Measurements from ENCODE around the gene FOXA3.

Gene FOXA3

DNA sequence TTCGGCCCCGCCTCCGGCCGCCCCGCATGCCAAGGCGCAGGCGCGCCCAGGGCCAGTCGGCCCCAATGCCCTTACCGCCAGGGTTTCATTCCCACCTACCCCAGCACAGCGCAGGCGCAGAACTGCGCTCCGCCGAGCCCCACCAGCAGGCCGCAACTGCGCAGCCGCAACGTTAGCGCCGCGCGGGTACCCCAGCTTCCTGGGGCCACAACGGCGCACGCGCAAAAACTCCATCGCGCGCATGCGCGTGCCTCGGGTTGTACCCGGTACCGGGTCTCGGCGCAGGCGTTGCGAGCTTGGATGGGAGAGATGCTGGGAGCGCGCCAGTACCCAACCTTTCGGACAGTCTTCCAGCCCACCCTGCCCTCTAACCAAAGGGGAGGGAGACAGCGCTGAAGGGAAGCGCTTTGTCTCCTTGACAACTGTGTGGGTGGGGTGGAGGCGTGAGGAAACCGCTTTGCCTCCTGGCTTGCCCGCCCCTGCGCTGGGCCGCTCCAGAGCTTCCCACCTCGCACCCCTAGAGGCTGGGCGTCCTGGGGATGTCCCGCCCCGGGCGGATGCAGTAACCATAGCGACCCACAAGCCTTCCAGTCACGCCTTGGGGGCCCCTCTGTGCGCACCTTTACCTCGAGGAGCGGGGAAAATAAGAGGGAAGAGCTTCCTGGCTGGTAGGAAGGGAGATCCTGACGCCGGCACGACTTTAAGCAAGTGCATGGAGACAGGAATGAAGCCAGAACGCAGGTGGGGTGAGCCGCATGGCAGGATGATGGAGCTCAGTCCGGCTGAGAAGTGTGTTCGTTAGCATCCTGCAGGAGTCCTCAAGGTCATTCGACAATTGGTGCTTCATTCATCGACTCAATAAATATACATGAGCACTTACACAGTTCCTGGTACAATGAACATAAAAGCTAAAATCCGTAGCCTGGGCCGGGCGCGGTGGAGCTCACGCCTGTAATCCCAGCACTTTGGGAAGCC, 38.8 kb downstream of the FOXA3 start:
- peak overlapping the region; percentile 75 for H3K4me3 ChIP-seq (ENCODE audit: low read depth, low read length)
- no peaks in the 10 kb centered on the region for H3K9me3 ChIP-seq (ENCODE audit: control insufficient read depth, insufficient read depth, low read depth, low read length)
- ChIA-PET CTCF (interaction anchor here (0.6 to 3.4 kb wide), 17 partner anchors 9 to 714 kb away, joined by 3 to 25 read pairs (median 4); partner anchors contain the start of genes FOXA3, IRF2BP1 and SIX5), POLR2A (interaction anchor here (0.5 to 3.4 kb wide), 24 partner anchors 8 to 811 kb away, joined by 3 to 46 read pairs (median 4); partner anchors contain the start of genes CCDC61, FBXO46, FOXA3 and IRF2BP1)
- H3K4me1 ChIP-seq (ENCODE audit: control insufficient read depth, insufficient read depth, low read length), result peaks cover 9% of the 10 kb centered on the region; the same call in 1 of the 2 replicates
- H3K36me3 ChIP-seq (ENCODE audit: control insufficient read depth in 2 of 2, insufficient read depth in 1 of 2, low read length in 2 of 2), result peaks cover 20 to 29% of the 10 kb centered on the region in 2 experiments; a peak in 2 of 3 replicates
- peak overlapping the region; percentile 63 for H3K27ac ChIP-seq (ENCODE audit: extremely low read depth, low read depth, low read length)
- TF ChIP-seq ZNF404 (tag by site-specific recombination; IDR thresholded peaks at IDR 0.05) (no peak), TRIM28 (IDR thresholded peaks at IDR 0.05; ENCODE audit: borderline replicate concordance, low read length) (no peak), MEIS1 (CRISPR knock-in tag; IDR thresholded peaks at IDR 0.05; ENCODE audit: borderline replicate concordance) (no peak), ZEB2 (tag by site-specific recombination; IDR thresholded peaks at IDR 0.05) (peak; percentile 76), ZNF558 (tag by site-specific recombination; IDR thresholded peaks at IDR 0.05) (no peak), HOXA7 (CRISPR knock-in tag; IDR thresholded peaks at IDR 0.05; ENCODE audit: borderline replicate concordance) (no peak), ZNF521 (tag by site-specific recombination; IDR thresholded peaks at IDR 0.05) (no peak), SETDB1 (IDR thresholded peaks at IDR 0.05; ENCODE audit: insufficient read length, low read length) (no peak), BCL11B (tag by site-specific recombination; IDR thresholded peaks at IDR 0.05; ENCODE audit: low read depth) (no peak), ZNF791 (tag by site-specific recombination; IDR thresholded peaks at IDR 0.05) (no peak), MYNN (tag by site-specific recombination; IDR thresholded peaks at IDR 0.05; ENCODE audit: borderline replicate concordance) (no peak), ZBTB17 (tag by site-specific recombination; IDR thresholded peaks at IDR 0.05) (0 out of 2 replicates have a peak, but pooled peaks have one; percentile 12), SP3 (tag by site-specific recombination; IDR thresholded peaks at IDR 0.05) (peak; percentile 77), ZNF530 (tag by site-specific recombination; IDR thresholded peaks at IDR 0.05; ENCODE audit: low read depth) (no peak), ZNF549 (tag by site-specific recombination; IDR thresholded peaks at IDR 0.05) (no peak), ZNF10 (tag by site-specific recombination; IDR thresholded peaks at IDR 0.05) (no peak), FEZF1 (tag by site-specific recombination; IDR thresholded peaks at IDR 0.05) (no peak), ZNF626 (tag by site-specific recombination; IDR thresholded peaks at IDR 0.05) (no peak), ZFP3 (tag by site-specific recombination; IDR thresholded peaks at IDR 0.05; ENCODE audit: low read depth) (no peak), OVOL3 (tag by site-specific recombination; IDR thresholded peaks at IDR 0.05) (peak; percentile 30; the same call in 1 of the 2 replicates), ZNF426 (tag by site-specific recombination; IDR thresholded peaks at IDR 0.05) (no peak), ZNF223 (tag by site-specific recombination; IDR thresholded peaks at IDR 0.05) (no peak), ZNF621 (tag by site-specific recombination; IDR thresholded peaks at IDR 0.05) (no peak), ZIC2 (tag by site-specific recombination; IDR thresholded peaks at IDR 0.05) (peak; percentile 61)
- TF ChIP-seq, protein P1, sequence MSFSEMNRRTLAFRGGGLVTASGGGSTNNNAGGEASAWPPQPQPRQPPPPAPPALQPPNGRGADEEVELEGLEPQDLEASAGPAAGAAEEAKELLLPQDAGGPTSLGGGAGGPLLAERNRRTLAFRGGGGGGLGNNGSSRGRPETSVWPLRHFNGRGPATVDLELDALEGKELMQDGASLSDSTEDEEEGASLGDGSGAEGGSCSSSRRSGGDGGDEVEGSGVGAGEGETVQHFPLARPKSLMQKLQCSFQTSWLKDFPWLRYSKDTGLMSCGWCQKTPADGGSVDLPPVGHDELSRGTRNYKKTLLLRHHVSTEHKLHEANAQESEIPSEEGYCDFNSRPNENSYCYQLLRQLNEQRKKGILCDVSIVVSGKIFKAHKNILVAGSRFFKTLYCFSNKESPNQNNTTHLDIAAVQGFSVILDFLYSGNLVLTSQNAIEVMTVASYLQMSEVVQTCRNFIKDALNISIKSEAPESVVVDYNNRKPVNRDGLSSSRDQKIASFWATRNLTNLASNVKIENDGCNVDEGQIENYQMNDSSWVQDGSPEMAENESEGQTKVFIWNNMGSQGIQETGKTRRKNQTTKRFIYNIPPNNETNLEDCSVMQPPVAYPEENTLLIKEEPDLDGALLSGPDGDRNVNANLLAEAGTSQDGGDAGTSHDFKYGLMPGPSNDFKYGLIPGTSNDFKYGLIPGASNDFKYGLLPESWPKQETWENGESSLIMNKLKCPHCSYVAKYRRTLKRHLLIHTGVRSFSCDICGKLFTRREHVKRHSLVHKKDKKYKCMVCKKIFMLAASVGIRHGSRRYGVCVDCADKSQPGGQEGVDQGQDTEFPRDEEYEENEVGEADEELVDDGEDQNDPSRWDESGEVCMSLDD (tag by site-specific recombination; IDR thresholded peaks at IDR 0.05), result peak; percentile 60; the same call in 1 of the 2 replicates
- TF ChIP-seq, protein P2, sequence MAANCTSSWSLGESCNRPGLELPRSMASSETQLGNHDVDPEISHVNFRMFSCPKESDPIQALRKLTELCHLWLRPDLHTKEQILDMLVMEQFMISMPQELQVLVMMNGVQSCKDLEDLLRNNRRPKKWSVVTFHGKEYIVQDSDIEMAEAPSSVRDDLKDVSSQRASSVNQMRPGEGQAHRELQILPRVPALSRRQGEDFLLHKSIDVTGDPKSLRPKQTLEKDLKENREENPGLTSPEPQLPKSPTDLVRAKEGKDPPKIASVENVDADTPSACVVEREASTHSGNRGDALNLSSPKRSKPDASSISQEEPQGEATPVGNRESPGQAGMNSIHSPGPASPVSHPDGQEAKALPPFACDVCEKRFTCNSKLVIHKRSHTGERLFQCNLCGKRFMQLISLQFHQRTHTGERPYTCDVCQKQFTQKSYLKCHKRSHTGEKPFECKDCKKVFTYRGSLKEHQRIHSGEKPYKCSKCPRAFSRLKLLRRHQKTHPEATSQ (tag by site-specific recombination; IDR thresholded peaks at IDR 0.05), result no peak
- TF ChIP-seq, protein P3, sequence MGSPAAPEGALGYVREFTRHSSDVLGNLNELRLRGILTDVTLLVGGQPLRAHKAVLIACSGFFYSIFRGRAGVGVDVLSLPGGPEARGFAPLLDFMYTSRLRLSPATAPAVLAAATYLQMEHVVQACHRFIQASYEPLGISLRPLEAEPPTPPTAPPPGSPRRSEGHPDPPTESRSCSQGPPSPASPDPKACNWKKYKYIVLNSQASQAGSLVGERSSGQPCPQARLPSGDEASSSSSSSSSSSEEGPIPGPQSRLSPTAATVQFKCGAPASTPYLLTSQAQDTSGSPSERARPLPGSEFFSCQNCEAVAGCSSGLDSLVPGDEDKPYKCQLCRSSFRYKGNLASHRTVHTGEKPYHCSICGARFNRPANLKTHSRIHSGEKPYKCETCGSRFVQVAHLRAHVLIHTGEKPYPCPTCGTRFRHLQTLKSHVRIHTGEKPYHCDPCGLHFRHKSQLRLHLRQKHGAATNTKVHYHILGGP (tag by site-specific recombination; IDR thresholded peaks at IDR 0.05), result no peak
- TF ChIP-seq, protein P4, sequence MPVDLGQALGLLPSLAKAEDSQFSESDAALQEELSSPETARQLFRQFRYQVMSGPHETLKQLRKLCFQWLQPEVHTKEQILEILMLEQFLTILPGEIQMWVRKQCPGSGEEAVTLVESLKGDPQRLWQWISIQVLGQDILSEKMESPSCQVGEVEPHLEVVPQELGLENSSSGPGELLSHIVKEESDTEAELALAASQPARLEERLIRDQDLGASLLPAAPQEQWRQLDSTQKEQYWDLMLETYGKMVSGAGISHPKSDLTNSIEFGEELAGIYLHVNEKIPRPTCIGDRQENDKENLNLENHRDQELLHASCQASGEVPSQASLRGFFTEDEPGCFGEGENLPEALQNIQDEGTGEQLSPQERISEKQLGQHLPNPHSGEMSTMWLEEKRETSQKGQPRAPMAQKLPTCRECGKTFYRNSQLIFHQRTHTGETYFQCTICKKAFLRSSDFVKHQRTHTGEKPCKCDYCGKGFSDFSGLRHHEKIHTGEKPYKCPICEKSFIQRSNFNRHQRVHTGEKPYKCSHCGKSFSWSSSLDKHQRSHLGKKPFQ (tag by site-specific recombination; IDR thresholded peaks at IDR 0.05), result no peak

All from HEK293 (cell line).